8988T (cell line): Measurements from ENCODE around the gene REC114.
"Not testable (repeated sequence)": the region's sequence is repeated elsewhere in the genome, so short reads cannot be mapped to it uniquely, and the experiment has no call there.

Experiments used
- DNase-seq: peaks from one replicate; pipeline ENCODE4 v3.0.0; 2011

Gene REC114

DNA sequence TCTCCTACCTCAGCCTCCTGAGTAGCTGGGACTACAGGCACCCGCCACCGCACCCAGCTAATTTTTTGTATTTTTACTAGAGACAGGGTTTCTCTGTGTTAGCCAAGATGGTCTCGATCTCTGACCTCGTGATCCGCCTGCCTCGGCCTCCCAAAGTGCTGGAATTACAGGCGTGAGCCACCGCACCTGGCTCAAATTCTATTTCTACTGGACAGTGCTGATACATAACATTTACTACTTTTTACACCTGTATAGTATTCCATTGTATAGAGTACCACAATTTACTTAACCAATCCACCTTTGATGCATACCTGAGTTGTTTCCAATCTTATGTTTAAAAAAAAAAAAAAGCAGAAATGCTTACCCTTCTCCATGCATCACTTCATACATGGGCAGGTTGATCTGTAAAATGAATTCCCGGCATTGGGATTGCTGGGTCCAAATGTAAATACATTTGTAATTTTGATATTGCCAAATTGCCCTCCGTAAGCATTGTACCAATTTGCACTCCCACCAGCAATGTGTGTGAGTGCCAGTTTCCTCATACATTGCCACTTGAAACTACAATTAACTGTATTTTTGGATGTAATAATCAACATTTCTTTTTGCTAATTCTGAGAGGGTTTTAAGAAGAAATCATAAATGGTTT is 95.7 kb downstream of the REC114 start:
- no peak for DNase-seq

DNA sequence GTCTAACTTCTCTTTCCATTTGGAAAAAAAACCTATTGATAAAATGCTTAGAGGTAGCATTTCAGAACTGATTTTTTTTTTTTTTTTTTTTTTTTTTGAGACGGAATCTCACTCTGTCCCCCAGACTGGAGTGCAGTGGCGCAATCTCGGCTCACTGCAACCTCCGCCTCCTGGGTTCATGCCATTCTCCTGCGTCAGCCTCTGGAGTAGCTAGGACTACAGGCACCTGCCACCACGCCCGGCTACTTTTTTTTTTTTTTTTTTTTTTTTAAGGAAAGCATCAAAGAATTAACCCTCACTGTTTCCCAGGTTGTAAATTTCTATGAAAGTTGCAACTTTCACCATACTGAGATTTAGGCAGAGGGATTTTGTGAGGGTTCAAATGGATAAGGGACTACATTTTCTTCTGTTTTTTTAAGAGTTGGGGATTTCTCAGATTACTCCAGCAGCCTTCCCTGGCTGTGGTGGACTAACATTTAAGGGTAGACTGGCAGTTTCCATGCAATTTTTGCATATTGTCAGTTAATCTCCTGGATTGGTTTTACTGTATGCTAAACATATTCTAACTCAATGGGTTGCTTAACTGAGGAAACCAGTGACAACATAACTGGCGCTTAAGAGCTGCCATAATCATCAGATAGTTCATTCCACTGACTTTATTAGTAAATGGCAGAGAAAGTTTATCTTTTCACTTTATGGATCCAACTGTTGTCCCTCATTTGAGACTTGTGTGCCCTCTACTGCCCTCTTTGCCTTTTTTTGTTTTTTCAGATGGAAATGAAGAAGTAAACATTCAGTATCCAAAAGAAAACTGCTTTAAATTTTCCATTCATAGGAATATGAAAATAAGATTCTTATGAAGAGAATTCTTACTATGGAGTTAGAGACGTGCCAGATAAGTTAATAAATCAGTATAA is 96.5 kb downstream of the REC114 start:
- DNase-seq: no peak

DNA sequence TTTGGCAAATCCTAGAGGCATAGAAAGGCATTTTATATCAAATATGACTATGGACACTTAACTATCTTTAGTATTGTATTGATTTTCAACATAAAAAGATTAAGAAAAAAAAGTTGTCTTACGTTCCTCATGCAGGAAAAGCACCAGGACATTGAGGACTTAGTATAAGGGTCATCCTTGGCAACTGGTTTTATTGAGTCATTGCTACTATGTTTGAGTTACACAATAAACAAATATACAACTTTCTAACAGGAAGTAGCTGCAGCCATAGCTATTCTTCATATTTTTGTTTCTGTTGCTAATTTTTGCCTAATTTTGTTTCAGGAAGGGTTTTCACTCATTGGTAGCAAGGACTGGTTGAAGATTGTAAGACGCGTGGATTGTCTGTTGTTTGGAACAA is 97.2 kb downstream of the REC114 start:
- no peak for DNase-seq

DNA sequence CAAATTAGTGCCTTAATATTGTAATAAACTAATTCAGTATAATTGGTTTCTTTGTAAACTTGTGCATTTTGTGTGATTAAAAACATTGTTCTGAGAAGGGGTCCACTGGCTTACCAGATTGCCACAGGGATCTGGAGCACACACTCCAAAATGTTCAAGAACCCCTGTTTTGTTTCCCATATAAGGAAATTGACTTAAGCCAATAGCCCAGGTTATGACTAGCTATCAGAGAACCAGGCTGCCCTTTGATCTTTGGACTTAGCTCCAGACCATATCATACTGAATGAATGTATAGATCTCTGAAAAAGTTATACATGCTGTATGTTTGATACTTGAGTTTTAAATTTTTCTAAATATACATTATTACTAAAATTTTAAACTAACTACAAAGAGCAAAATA is 98.5 kb downstream of the REC114 start:
- no peak for DNase-seq

DNA sequence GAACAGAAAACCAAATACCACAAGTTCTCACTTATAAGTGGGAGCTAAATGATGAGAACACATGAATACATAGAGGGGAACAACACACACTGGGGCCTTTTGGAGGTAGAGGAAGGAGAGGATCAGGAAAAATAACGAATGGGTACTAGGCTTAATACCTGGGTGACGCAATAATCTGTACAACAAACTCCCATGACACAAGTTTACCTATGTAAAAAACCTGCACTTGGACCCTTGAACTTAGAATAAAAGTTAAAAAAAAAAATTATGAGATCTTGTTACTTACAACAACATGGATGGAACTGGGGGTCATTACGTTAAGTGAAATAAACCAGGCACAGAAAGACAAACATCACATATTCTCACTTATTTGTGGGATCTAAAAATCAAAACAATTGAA is 106.0 kb downstream of the REC114 start:
- DNase-seq: not testable (repeated sequence)

DNA sequence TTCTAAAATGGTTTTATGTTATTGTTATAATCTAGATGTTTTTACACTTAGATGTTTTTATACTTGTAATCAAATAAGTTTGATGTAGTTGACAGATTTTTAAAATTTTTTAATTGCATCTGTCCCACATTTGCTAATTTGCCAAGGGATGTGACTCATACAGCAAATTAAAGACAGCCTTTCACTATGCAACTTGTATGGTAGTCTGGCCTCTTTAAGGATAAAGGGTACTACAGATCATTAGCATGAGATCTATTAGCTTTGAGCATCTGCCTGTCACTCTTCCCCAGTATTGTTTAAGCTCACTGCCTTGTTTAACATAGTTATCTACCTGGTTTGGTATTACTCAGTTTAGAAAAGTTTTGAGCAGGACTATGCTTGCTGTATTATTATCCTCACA is 107.2 kb downstream of the REC114 start:
- no peak for DNase-seq

DNA sequence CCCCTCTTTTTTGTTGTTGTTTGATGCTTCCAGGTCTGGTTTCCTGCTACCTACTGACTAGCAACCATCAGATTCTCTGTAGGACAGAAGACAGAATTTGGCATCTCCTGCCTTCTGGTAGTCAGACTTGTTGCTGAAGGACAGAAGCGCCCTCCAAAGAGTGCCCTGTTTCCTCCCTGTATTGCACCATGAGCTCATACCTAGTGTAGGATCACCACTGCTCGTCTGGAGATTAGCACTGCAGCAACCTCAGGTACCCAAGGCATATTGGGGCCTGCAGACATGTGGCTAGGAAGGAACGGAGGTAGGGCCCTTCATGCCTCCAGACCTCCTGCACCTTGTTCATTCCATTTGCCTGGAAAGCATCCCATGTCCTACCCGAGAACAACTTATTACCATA is 112.1 kb downstream of the REC114 start:
- DNase-seq: no peak

DNA sequence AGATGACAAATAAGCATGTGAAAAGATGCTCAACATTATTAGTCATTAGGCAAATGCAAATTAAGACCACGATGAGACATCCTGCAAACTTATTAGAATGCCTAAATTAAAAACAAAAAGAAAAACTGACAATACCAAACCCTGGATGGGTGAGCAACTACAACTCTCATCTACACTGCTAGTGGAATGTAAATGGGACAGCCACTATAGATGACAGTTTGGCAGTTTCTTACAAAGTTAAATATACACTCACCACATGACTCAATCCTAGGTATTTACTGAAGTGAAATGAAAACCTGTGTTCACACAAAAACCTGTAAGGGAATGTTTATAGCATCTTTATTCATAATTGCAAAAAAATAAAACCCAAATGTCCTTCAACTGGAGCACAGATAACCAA is 115.6 kb downstream of the REC114 start:
- DNase-seq: no peak

DNA sequence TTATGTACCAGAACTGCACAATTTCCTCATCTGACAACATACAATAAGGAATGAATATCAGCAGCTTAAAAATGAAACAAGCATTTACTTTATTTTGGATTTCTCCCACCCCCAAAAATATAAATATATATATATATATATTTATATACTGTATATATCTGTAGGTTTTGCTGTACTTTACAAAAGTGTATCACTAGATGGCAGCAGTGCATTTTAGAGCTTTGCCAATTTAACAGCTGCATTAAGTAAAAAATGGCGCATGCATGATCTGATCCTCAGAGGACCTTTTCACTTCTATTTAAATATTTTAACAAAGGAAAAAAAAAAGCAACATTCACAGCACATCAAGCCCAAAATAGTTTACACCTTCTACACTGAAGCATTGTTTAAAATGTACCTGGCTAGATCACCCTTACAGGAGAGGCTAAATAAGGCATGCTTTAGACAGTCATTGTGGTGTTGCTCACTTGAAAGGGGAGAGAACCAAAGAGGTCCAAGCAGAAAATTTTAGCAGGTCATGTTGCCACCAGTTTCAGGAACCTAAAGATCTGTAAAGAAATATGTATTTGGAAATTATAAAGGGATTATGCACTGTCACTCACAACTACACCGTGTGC is 117.6 kb downstream of the REC114 start:
- DNase-seq: no peak

DNA sequence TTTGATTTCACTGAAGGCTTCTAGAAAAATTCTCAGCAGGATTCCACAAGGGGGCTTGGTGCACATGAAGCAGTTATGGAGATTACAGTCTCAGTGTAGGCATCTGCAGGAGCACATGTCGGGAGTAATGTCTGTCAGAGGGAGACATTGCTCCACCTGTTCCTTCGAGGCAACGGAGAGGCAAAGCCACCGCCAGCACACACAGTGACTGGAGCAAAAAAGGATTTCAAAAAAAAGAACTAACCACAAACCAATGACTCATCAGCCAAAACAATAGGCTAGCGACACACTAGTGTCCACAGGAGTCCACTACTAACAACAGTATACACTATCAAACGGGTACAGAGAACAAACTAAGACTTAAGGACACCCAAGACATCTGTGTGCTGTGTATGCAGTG is 121.3 kb downstream of the REC114 start:
- DNase-seq: no peak

DNA sequence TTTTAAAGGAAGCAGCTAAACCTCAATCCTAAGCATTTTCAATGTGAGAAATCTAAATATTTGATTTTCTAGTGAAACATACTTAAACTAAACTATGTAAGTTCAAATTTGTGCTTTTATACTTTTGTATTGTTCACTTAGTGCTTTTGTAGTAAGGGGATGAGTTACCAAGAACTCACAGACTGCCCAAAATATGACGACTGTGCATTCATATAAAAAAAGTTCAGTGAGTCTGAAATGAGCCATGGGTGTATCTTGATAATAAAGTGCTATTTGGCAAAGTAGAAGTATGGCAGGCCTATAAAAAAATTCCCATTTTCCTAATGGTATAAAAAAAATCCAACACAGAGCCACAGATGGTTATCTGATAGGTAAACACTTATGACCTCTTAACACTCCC is 124.1 kb downstream of the REC114 start:
- DNase-seq: no peak

DNA sequence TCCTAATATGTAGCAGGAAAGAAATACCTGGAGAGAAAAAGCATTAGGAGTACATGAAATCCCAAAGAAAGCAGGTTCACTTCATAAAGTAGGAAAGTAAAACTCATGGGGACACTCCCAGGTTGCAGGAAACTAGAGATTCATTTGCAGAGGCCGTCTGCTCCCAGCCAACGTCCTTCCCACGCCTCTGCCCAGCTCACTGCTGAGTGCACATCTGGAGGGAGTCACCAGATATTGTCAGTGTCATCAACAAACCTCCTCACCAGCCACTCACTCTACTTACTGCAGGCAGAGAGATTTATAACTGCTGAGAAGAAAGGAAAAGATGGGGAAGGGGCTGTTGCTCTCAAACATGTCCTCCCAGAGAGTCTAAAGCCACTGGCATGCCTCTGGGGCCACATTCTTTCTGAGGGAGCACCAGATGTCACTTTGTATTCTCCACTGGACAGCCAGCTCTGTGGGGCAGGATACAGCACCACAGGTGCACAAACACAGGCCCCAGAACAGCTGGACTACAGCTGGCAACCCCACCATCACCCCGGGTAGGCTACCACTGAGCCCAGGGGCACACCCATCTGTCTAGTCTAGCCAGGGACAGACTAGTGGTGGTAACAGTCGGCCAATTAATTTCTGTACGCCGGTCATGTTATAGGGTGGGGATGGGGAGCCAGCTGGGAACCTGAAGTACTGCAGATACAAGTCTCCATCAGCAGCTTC is 125.8 kb downstream of the REC114 start:
- no peak for DNase-seq

DNA sequence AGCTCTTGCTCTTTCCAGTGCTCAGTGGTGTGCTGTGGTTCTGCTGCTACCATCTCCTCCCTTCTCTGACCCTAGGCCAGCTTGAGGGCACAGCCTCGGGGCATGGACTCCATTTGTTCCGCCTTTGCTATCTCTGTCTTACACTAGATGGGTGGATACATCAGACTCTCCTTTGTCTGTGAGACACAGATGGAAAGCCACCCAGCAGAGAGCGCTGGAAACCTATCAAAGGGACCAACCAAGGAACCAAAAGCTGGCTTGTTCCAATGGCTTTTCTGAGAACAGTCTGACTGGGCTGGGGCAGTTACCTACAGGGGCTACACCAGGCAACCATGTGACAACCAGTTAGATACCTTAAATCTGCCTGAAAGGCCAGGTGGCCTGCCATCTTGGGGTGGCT is 126.4 kb downstream of the REC114 start:
- DNase-seq: no peak

DNA sequence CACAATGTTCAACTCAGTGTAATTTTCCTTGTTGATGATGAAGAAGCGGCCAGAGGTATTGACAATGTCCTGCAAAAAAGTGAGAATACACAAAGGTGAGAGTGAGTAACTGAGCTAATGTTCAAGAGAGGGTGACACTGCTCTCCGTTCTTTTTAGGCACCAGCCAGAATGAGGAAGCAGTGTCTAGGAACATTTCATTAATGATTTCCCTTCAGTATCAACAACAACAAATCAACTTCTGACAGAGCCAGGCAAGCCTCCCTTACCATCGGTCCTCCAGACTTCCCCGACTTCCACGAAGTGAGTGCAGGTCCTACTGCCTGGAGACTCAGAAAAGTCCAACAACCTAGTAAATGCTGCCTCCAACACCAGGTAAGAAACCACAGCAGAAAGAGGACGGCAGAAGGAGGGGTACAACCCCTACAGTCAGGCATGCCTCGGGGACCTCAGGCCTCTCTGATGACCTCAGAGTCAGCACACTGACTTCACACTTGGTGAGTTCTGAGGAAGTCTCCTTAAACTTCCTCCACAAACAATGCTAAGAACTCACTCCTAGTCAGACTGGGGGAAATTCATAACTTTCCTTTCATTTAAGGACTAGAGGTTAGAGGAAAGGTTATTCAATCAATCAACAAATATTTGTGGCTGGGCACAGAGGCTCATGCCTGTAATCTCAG is 127.5 kb downstream of the REC114 start:
- DNase-seq: no peak

DNA sequence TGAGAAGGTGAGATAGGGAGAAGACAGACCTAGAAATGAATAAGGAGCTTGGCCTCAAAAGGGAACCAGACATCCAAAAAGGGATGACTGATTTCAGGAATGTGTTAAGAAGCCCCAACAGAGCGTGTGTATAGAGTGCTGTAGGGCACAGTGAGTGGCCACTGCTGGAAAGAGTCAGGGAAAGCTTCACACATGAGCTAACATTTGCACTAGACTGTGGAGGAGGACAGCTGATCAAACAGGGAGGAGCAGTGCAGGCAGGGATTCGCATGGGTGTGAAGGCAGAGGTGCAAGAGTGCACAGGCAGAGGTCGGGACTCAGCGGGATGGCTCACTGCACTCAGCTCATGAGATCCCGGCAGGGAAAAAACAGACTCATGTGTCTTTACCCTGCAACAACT is 128.4 kb downstream of the REC114 start:
- no peak for DNase-seq

DNA sequence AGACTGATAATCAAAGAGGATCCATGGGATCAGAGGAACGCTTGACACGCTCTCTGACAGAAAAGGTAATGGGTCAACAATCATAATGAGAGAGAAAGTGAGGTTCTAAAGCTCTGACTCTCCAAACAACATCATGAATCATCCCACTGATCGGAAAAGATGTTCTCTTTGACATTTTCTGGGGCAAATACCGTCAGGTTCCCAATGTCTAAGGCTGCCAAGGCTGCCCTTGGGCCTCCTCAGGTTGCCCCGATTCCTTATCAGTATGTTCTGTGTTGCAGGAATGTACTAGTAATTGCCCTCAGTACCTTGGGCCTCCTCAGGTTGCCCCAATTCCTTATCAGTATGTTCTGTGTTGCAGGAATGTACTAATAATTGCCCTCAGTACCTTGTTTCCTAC is 129.3 kb downstream of the REC114 start:
- no peak for DNase-seq

DNA sequence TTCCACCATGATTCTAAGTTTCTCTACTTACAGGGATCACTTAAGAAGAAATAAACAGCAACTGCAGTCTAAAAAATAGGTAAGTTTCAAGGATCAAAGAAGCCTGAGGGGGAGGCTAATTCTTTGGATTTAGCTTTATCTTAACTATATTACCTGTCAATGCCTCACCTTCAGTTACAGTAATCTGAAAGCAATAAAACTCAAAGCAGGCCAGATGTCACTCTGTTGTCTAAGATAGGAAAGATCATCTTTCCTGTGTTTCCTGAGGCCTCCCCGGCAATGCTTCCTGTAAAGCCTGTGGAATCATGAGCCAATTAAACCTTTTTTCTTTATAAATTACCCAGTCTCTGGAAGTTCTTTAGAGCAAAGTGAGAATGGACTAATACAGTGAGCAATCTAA is 130.1 kb downstream of the REC114 start:
- no peak for DNase-seq

DNA sequence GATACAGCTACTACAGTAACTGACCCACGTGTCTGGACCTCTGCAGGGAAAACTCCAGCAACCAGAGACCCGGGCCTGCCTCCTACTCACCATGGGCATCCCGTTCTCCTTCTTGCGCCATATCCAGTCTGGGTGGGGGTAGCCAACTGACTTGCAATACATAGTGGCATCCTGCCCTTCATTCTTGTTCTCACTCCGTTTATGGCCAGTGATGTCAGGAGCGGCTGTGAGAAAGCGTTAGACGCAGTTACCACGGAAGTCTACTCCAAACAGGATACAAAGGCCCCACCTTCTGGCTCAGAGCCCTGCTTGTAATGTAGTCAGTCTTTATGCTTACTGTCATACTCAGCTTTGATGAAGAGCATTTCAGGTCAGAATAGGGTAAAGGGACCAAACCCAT is 130.6 kb downstream of the REC114 start:
- DNase-seq: no peak

DNA sequence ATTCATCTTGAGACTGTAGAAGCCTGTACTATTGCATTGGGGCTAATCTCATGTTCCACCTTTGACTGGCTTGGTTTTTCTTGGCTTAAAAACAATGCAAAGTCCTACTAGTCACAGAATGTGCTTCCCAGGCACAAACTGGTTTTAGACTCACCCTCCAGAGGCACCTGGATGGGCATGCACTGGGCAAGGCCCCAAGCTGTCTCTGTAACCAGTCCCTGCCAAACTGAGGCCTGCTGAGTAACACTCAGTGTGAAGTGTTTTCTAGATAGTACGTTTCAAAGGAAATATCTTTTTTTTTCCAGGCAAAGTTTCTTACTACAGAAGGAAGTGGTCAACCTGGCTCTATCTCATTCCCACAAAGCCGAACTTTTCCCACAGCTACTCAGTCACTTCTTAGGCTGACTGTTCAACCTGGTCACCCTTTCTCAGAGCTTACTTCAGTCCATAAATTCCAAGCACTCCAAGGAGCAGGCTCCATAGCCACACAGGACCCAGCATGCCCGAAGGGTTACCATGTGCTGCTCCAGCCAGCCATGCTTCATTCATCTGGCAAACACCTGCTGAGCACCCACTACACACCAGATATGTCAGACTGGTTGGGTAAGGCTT is 132.8 kb downstream of the REC114 start:
- no peak for DNase-seq

DNA sequence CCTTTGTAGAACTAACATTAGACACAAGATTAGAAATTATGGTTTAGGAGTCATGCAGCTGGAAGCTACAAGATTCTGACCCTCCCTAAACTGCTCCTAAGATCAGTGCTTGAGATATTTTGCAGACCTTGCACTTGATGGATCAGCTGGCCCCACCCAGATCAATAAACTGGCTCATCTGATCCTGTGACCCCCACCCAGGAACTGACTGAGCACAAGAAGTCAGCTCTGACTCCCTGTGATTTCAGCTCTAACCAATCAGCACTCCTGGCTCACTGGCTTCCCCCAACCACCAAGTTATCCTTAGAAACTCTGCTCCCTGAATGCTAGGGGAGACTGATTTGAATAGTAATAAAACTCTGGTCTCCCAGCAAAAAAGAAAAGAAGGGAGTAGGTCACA is 134.6 kb downstream of the REC114 start:
- not testable (repeated sequence) for DNase-seq

DNA sequence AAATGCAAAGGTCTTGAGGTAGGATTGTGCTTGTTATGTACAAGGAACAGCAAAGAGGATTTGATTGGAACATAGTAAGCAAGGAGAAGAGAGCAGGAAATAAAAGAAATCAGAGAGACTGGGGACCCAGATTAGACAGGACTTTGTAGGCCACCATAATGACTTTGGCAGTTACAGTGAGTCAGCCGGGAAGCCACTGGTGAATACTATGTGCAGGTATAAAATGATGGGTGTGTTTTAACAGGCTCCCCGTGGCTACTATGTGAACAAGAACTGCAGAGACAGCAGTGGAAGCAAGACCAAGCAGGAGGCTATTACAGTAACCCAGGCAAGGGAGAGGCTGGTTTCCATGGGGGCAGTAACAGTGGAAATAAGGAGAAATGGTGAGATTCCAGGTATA is 135.1 kb downstream of the REC114 start:
- DNase-seq: no peak

DNA sequence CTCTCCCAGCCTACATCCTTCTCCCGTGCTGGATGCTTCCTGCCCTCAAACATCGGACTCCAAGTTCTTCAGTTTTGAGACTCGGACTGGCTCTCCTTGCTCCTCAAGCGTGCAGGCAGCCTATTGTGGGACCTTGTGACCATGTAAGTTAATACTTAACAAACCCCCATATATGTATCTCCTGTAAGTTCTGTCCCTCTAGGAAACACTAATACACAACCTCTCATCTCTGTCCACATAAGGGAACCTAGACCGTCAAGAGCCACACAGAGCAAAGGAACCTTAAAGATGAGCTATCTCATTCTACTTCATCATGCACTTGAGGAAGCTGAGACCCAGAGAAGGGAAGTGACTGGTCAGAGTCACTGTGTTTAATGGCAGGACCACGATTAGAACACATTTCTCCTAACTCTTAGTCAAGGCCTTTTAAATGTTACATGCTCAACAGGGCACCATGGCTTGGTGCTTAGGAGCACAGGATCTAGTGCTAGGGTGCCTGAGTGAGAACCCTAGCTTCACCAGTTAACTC is 140.0 kb downstream of the REC114 start:
- no peak for DNase-seq
